Duodenal mucosa (tissue), 2 donors: ENCODE data around the gene MOSPD3.

Experiments used
- H3K27ac ChIP-seq: one replicate; pipeline ENCODE4 v1.7.0; 2013; ENCODE audit warnings: low read depth, low read length
- H3K27me3 ChIP-seq, 2 donors: one replicate each; pipeline ENCODE4 v1.7.0; 2013; ENCODE audit warnings: low read length in 2 of 2, control low read depth in 1 of 2; ENCODE audit not compliant: insufficient read depth in 2 of 2, control insufficient read depth in 1 of 2
- H3K36me3 ChIP-seq, 2 donors: one replicate each; pipeline ENCODE4 v1.7.0; 2013; ENCODE audit warnings: low read length in 2 of 2, control low read depth in 1 of 2; ENCODE audit not compliant: insufficient read depth in 2 of 2, control insufficient read depth in 1 of 2
- H3K4me1 ChIP-seq, 2 donors: one replicate each; pipeline ENCODE4 v1.7.0; 2013; ENCODE audit warnings: low read length in 2 of 2, control low read depth in 1 of 2; ENCODE audit not compliant: insufficient read depth in 2 of 2, control insufficient read depth in 1 of 2
- H3K4me3 ChIP-seq, 2 donors: one replicate each; pipeline ENCODE4 v1.7.0; 2013; ENCODE audit warnings: low read length in 2 of 2, low read depth in 1 of 2
- H3K9ac ChIP-seq, 2 donors: one replicate each; pipeline ENCODE4 v1.7.0; 2013; ENCODE audit warnings: low read length in 2 of 2, low read depth in 1 of 2
- H3K9me3 ChIP-seq, 2 donors: one replicate each; pipeline ENCODE4 v1.7.0; 2013; ENCODE audit warnings: low read length in 2 of 2, control low read depth in 1 of 2; ENCODE audit not compliant: control insufficient read depth in 1 of 2

MOSPD3 gene

DNA sequence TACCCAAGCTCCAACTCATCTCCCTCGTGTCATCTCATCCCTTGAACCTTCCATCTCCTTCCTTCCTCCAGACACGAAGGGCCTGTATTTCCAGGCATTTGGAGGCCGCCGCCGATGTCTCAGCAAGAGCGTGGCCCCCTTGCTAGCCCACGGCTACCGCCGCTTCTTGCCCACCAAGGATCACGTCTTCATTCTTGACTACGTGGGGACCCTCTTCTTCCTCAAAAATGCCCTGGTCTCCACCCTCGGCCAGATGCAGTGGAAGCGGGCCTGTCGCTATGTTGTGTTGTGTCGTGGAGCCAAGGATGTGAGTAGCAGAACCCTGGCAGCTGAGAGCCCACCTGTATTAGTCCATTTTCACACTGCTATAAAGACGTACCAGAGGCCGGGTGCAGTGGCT is 20.7 kb upstream of the MOSPD3 start:
- Histone ChIP-seq H3K27me3 (no peaks in the 10 kb centered on the region), H3K4me1 (no peaks in the 10 kb centered on the region), H3K4me3 (no peak overlapping the region), H3K9ac (no peak overlapping the region), H3K27ac (no peak overlapping the region), H3K36me3 (no peaks in the 10 kb centered on the region), H3K9me3 (no peaks in the 10 kb centered on the region)

DNA sequence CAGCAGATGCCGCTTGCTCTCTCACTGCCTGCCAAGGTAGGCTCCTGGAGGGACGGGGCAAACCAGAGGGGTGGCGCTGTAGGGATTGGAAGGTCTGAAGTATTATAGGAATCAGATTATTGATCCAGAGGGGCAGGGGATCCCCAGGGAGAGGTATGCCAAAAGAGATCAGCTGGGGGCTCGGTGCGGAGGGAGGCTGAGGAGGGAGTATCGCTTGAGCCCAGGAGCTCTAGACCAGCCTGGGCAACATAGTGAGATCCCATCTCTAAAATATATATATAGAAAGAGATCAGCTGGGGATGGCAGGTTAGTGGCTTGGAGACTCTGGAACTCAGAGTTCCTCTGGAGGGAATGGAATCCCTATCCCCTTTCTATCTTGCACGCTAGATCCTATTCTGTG is 17.2 kb upstream of the MOSPD3 start:
- no peak overlapping the region for H3K4me3 ChIP-seq
- H3K9me3 ChIP-seq: no peaks in the 10 kb centered on the region
- H3K9ac ChIP-seq: no peak overlapping the region
- H3K27me3 ChIP-seq: no peaks in the 10 kb centered on the region
- H3K36me3 ChIP-seq: no peaks in the 10 kb centered on the region
- H3K27ac ChIP-seq: no peak overlapping the region
- no peaks in the 10 kb centered on the region for H3K4me1 ChIP-seq

DNA sequence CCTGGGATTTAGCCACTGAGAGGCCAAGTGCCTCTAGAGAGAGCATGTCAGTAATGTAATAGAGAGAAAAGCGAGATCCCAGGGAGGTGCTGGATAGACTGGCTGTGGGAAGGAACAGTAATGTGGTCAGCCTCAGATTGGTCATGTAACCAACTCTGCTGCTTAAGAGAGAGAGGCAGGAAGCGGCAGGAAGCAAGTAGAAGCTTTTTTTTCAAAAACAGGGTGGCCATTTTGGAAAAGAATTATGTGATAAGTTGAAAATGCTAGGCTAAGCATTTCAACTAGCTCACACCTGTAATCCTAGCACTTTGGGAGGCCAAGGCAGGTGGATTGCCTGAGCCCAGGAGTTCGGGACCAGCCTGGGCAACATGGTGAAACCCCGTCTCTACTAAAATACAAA is 13.9 kb upstream of the MOSPD3 start:
- Histone ChIP-seq H3K4me3 (no peak overlapping the region), H3K36me3 (no peaks in the 10 kb centered on the region), H3K9me3 (no peaks in the 10 kb centered on the region), H3K9ac (no peak overlapping the region), H3K4me1 (no peaks in the 10 kb centered on the region), H3K27ac (no peak overlapping the region), H3K27me3 (no peaks in the 10 kb centered on the region)

DNA sequence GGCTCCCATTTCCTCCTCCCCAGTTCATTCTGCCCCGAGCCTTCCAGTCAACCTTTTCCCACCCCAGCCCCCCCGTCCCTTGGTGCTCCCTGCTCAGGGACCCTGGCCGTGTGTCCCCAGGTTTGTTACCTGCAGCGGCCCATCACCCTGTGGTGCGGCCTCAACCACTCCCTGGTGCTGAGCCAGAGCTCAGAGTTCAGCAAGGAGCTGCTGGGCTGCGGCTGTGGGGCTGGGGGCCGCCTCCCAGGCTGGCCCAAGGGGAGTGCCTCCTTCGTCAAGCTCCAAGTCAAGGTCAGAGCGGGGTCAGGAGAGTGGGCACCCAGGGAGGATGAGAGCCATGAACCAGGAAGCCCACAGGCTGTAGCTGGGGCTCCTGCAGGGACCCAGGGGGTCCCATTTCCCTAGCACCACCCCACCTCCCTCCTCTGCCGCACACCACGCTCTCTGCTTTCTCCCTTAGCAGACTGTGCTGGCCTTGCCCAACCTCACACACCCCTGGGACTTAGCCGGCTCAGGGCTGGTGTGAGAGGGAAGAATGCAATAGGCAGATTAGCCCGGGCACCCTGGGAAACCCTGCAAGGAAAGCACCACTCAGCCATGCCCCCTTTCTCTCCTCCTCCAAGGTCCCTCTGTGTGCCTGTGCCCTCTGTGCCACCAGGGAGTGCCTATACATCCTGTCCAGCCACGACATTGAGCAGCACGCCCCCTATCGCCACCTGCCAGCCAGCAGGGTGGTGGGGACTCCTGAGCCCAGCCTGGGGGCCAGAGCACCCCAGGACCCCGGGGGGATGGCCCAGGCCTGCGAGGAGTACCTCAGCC is 12.2 kb upstream of the MOSPD3 start:
- Histone ChIP-seq H3K9ac (no peak overlapping the region), H3K36me3 (no peaks in the 10 kb centered on the region), H3K27me3 (peaks cover 0 to 5% of the 10 kb centered on the region in 2 donors), H3K4me3 (no peak overlapping the region), H3K9me3 (no peaks in the 10 kb centered on the region), H3K27ac (no peak overlapping the region), H3K4me1 (peaks cover 8 to 10% of the 10 kb centered on the region in 2 donors)

DNA sequence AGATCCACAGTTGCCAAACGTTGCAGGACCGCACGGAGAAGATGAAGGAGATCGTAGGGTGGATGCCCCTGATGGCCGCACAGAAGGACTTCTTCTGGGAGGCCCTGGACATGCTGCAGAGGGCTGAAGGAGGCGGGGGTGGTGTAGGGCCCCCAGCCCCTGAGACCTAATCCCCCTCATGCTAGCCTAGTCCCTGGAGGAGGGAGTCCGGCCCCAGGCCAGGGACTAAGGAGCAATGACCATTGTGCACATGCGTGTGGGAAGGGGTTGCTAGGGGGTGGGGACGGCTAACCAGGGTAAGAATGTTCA is 11.7 kb upstream of the MOSPD3 start:
- peaks cover 12 to 14% of the 10 kb centered on the region in 2 donors for H3K4me1 ChIP-seq
- no peak overlapping the region for H3K4me3 ChIP-seq
- H3K9ac ChIP-seq: no peak overlapping the region
- no peaks in the 10 kb centered on the region for H3K9me3 ChIP-seq
- H3K36me3 ChIP-seq: no peaks in the 10 kb centered on the region
- H3K27me3 ChIP-seq: peaks cover 0 to 9% of the 10 kb centered on the region in 2 donors
- H3K27ac ChIP-seq: no peak overlapping the region

DNA sequence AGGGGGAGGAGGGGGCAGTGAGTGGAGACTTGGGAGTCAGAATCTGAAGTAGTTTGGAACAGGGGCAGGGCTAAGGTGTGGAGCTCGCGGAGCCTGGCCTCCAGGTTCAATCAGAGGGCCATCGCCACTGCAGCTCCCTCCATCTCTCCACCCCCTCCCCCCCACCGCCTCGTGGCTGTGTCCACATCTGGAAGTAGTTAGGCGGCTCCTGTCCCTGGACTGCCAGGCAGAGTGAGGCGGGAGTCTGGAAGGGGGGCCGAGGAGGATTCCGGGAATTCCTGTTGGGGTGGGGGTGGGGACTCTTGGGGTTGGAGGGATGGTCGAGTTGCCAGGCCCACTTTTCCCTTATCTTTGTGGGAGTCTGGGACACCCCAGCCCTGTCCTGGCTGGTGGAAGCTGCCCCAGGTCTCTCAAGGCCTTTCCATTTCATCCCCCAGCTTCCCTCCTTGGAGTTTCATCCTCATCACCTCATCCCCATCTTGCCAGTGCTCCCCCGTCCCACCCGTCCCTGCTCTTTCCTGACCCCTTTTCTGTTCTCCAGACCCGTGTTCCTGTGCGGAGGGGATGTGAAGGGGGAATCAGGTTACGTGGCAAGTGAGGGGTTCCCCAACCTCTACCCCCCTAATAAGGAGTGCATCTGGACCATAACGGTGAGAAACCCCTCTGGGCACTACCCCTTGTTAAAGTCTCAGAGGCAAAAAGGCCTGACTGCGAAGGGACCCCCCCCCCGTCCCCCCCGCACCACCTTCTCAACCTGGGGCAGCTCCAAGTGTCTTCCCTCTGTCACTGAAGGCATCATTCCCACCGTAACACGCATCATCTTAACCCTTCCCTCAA is 9.2 kb upstream of the MOSPD3 start:
- peaks cover 0 to 16% of the 10 kb centered on the region in 2 donors for H3K27me3 ChIP-seq
- peak overlapping the region; percentile 50 to 60 for H3K4me3 ChIP-seq
- H3K9me3 ChIP-seq: no peaks in the 10 kb centered on the region
- peaks cover 12 to 14% of the 10 kb centered on the region in 2 donors for H3K4me1 ChIP-seq
- H3K9ac ChIP-seq: peak overlapping the region in 1 of 2 donors; percentile 33
- no peaks in the 10 kb centered on the region for H3K36me3 ChIP-seq
- H3K27ac ChIP-seq: no peak overlapping the region

DNA sequence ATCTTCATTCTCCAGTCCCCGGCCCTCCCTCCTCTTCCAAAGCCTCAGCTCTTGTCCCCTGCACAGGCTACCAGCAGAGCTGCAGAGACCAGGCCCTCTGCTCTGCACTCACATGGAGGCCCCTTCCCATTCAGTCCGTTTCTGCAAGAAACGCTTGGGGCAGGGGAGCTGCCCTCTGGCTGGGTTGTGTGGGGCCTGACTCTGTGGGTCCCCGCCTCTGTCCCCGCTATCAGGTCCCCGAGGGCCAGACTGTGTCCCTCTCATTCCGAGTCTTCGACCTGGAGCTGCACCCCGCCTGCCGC is 8.7 kb upstream of the MOSPD3 start:
- Histone ChIP-seq H3K9ac (peak overlapping the region; percentile 32 to 33), H3K27me3 (peaks cover 0 to 16% of the 10 kb centered on the region in 2 donors), H3K4me1 (peaks cover 12 to 14% of the 10 kb centered on the region in 2 donors), H3K9me3 (no peaks in the 10 kb centered on the region), H3K36me3 (no peaks in the 10 kb centered on the region), H3K27ac (peak overlapping the region; percentile 50), H3K4me3 (peak overlapping the region; percentile 50 to 60)

DNA sequence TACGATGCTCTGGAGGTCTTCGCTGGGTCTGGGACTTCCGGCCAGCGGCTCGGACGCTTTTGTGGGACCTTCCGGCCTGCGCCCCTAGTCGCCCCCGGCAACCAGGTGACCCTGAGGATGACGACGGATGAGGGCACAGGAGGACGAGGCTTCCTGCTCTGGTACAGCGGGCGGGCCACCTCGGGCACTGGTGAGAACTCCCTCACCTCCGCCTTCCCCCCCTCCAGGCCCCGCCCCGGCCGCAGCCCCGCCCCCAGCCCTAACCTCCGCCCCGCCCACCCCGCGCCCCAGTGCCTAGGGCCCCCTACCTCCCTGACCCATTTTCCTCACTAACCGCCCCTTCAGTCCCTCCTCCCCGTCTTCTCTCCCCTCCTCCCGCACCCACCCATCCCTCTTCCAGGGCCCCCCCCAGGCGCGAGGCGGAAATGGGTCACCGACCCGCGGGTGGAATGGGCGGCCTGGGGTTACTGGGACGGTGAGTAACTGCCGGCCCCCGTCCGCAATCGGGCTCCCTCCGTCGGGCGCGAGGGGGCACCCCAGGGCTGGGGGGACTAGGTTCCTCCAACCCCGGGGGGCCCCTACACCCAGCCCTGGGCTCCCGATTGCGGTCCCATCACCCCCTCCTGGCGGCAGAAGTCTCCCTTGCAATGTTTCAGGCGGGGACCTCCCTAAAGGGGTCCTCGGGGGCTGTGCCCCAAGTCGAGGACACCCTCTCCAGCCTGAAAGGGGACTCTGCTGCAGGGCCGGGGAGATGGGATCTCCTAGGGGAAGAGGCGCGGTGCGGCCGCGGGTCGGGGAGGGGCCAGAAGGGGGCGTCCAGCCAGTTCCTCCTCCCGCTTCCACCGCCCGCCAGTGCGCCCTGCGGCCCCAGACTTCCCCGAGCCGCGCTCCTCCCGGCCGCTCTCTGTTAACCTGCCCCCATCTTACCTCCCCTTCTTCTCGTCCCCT is 8.0 kb upstream of the MOSPD3 start:
- Histone ChIP-seq H3K4me3 (peak overlapping the region; percentile 70 to 74), H3K4me1 (peaks cover 12 to 14% of the 10 kb centered on the region in 2 donors), H3K27me3 (peaks cover 0 to 16% of the 10 kb centered on the region in 2 donors), H3K27ac (peak overlapping the region; percentile 50), H3K36me3 (no peaks in the 10 kb centered on the region), H3K9ac (peak overlapping the region; percentile 32 to 48), H3K9me3 (no peaks in the 10 kb centered on the region)

DNA sequence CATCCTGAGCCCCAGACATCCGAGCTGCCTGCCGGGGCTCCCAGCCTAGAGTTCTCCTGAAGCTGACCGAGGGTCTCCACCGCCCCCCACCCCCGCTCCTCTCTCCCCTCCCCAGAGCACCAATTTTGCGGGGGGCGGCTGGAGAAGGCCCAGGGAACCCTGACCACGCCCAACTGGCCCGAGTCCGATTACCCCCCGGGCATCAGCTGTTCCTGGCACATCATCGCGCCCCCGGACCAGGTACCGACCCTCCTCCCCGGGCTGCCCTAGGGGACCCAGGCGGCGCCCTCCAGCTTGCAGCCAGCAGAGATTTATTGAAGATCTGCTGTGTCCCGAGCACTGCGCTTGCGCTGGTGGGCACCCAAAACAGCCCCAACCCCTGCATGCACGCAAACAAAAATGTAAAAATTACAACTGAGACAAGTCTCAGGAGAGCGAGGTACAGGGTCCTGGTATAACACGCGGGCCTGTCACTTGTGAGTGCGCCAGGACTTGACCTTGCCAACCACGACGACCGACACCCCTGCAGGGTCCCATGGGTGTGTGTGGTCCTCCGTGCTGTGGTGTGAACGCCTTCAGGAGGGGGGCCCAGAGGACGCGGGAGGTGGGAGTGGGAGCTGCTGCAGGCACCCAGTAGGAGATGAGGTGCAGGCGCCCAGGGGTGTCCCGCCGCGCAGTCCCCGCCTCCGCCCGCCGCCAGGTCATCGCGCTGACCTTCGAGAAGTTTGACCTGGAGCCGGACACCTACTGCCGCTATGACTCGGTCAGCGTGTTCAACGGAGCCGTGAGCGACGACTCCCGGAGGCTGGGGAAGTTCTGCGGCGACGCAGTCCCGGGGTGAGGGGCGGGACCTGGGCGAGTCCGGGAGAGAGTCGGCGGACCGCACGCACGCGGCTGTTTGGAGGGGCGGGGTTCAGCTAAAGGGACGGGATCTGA is 7.1 kb upstream of the MOSPD3 start:
- Histone ChIP-seq H3K27me3 (peaks cover 0 to 16% of the 10 kb centered on the region in 2 donors), H3K9ac (peak overlapping the region in 1 of 2 donors; percentile 32), H3K4me3 (peak overlapping the region; percentile 70 to 74), H3K36me3 (no peaks in the 10 kb centered on the region), H3K27ac (no peak overlapping the region), H3K9me3 (no peaks in the 10 kb centered on the region), H3K4me1 (peaks cover 12 to 14% of the 10 kb centered on the region in 2 donors)
